Panc1 (cell line): ENCODE results near the gene FHAD1.

Experiments used
- CTCF ChIP-seq: fragments of 450-650 bp; IDR thresholded peaks from 2 replicates; pipeline ENCODE4 v1.5.1; 2017; ENCODE audit warnings: mild to moderate bottlenecking
- POLR2AphosphoS5 ChIP-seq: IDR thresholded peaks from 2 replicates; pipeline ENCODE4 v1.6.1; 2012; ENCODE audit warnings: mild to moderate bottlenecking, low read depth, low read length, moderate library complexity
- TF ChIP-seq, protein P1 (sequence below), 2 experiments: IDR thresholded peaks; 2 replicates each; pipeline ENCODE4 v1.6.1; 2011 to 2012; ENCODE audit warnings: low read depth in 2 of 2, control low read depth in 1 of 2, low read length in 1 of 2, mild to moderate bottlenecking in 1 of 2, moderate library complexity in 1 of 2; ENCODE audit not compliant: insufficient read depth in 1 of 2

DNA sequence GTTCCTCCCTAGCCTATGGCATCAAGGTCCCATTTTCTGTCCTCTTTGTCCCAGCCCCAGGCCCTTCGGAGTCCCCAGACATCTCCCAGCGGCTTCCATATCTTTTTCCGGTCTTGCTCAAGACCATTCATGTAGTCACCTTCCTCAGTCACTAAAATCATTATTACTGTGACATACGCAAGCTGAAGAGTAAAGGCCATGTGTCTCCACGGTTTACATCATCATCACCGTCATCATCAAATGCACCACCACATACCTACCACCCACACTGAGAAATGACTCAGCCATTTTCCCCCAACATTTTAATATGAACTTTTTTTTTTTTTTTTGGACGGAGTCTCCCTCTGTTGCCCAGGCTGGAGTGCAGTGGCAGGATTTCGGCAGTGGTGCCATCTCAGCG is 43.4 kb downstream of the FHAD1 start:
- TF ChIP-seq CTCF = no peak
- TF ChIP-seq, protein P1, sequence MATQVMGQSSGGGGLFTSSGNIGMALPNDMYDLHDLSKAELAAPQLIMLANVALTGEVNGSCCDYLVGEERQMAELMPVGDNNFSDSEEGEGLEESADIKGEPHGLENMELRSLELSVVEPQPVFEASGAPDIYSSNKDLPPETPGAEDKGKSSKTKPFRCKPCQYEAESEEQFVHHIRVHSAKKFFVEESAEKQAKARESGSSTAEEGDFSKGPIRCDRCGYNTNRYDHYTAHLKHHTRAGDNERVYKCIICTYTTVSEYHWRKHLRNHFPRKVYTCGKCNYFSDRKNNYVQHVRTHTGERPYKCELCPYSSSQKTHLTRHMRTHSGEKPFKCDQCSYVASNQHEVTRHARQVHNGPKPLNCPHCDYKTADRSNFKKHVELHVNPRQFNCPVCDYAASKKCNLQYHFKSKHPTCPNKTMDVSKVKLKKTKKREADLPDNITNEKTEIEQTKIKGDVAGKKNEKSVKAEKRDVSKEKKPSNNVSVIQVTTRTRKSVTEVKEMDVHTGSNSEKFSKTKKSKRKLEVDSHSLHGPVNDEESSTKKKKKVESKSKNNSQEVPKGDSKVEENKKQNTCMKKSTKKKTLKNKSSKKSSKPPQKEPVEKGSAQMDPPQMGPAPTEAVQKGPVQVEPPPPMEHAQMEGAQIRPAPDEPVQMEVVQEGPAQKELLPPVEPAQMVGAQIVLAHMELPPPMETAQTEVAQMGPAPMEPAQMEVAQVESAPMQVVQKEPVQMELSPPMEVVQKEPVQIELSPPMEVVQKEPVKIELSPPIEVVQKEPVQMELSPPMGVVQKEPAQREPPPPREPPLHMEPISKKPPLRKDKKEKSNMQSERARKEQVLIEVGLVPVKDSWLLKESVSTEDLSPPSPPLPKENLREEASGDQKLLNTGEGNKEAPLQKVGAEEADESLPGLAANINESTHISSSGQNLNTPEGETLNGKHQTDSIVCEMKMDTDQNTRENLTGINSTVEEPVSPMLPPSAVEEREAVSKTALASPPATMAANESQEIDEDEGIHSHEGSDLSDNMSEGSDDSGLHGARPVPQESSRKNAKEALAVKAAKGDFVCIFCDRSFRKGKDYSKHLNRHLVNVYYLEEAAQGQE (IDR thresholded peaks at IDR 0.05; ENCODE audit: insufficient read depth in 1 of 2, low read depth in 2 of 2, low read length in 1 of 2) = no peak
- no peak for TF ChIP-seq POLR2AphosphoS5
